ENCODE results near the gene ANKS3. TPM values are rescaled to one million over a fixed set of nuclear protein-coding genes. Genes with fewer than 3 reads are reported as not detected.

Gene ANKS3
- total and polyA plus RNA-seq, 4 donors: 12.6 to 26.3 (median 24.4) TPM

- Histone ChIP-seq H3K9me3 (ENCODE audit: control insufficient read depth in 4 of 4, insufficient read depth in 3 of 4, low read length in 3 of 4) (no peaks in the 10 kb centered on the region), H3K27ac (ENCODE audit: low read depth in 1 of 2, low read length in 1 of 2) (peak overlapping the region in 1 of 2 donors; percentile 21), H3K4me3 (peak overlapping the region; percentile 99), H3K4me1 (ENCODE audit: control insufficient read depth in 5 of 5, insufficient read depth in 5 of 5, low read length in 5 of 5) (peaks cover 0 to 20% (median 4%) of the 10 kb centered on the region in 5 donors), H3K36me3 (ENCODE audit: control insufficient read depth in 4 of 4, insufficient read depth in 4 of 4, low read length in 4 of 4) (peaks cover 0 to 27% (median 13%) of the 10 kb centered on the region in 4 donors), H3K27me3 (ENCODE audit: control insufficient read depth in 3 of 3, insufficient read depth in 3 of 3, low read length in 2 of 3) (no peaks in the 10 kb centered on the region), H3K9ac (ENCODE audit: insufficient read depth in 1 of 2, low read length in 2 of 2) (peak overlapping the region; percentile 79 to 83)
- WGBS, 2 donors: 75 to 80% methylated on average over 26 of the region's 26 CpGs
- no peak for ATAC-seq (ENCODE audit: insufficient read depth, low FRiP score)
- DNase-seq: no peak
- TF ChIP-seq CTCF (IDR thresholded peaks at IDR 0.05; ENCODE audit: control extremely low read depth, extremely low read depth): no peak
Measured at GRCh38 chr16:4765511-4766474, 31.7 kb upstream of the ANKS3 start.

GRCh38 chr16:4763791-4764190 lies 29.7 kb upstream of the ANKS3 start:
- no peak overlapping the region for H3K9ac ChIP-seq (ENCODE audit: insufficient read depth in 1 of 2, low read length in 2 of 2)
- no peaks in the 10 kb centered on the region for H3K9me3 ChIP-seq (ENCODE audit: control insufficient read depth in 4 of 4, insufficient read depth in 3 of 4, low read length in 3 of 4)
- H3K4me1 ChIP-seq (ENCODE audit: control insufficient read depth in 5 of 5, insufficient read depth in 5 of 5, low read length in 5 of 5): peaks cover 0 to 20% (median 4%) of the 10 kb centered on the region in 5 donors
- WGBS, 2 donors: 91 to 96% methylated on average over 7 of the region's 7 CpGs
- DNase-seq (no peak), ATAC-seq (ENCODE audit: insufficient read depth, low FRiP score) (no peak)
- TF ChIP-seq CTCF (IDR thresholded peaks at IDR 0.05; ENCODE audit: control extremely low read depth, extremely low read depth): no peak
- H3K36me3 ChIP-seq (ENCODE audit: control insufficient read depth in 4 of 4, insufficient read depth in 4 of 4, low read length in 4 of 4): peaks cover 4 to 44% (median 24%) of the 10 kb centered on the region in 4 donors
- H3K4me3 ChIP-seq: no peak overlapping the region
- no peak overlapping the region for H3K27ac ChIP-seq (ENCODE audit: low read depth in 1 of 2, low read length in 1 of 2)
- H3K27me3 ChIP-seq (ENCODE audit: control insufficient read depth in 3 of 3, insufficient read depth in 3 of 3, low read length in 2 of 3): no peaks in the 10 kb centered on the region

- DNase-seq: no peak
Measured at GRCh38 chr16:4762205-4762604, 28.1 kb upstream of the ANKS3 start.

More at GRCh38 chr16:4762205-4762604, 28.1 kb upstream of the ANKS3 start:
- Histone ChIP-seq H3K4me1 (ENCODE audit: control insufficient read depth in 5 of 5, insufficient read depth in 5 of 5, low read length in 5 of 5) (peaks cover 0 to 13% (median 4%) of the 10 kb centered on the region in 5 donors), H3K4me3 (no peak overlapping the region), H3K9me3 (ENCODE audit: control insufficient read depth in 4 of 4, insufficient read depth in 3 of 4, low read length in 3 of 4) (no peaks in the 10 kb centered on the region), H3K27ac (ENCODE audit: low read depth in 1 of 2, low read length in 1 of 2) (no peak overlapping the region), H3K9ac (ENCODE audit: insufficient read depth in 1 of 2, low read length in 2 of 2) (no peak overlapping the region), H3K36me3 (ENCODE audit: control insufficient read depth in 4 of 4, insufficient read depth in 4 of 4, low read length in 4 of 4) (peaks cover 11 to 55% (median 28%) of the 10 kb centered on the region in 4 donors), H3K27me3 (ENCODE audit: control insufficient read depth in 3 of 3, insufficient read depth in 3 of 3, low read length in 2 of 3) (no peaks in the 10 kb centered on the region)
- no peak for ATAC-seq (ENCODE audit: insufficient read depth, low FRiP score)
- WGBS, 2 donors: 94 to 96% methylated on average over 9 of the region's 9 CpGs
- TF ChIP-seq CTCF (IDR thresholded peaks at IDR 0.05; ENCODE audit: control extremely low read depth, extremely low read depth): no peak

Measured in lung (tissue), 12 donors.